MCF 10A (cell line): ENCODE results near the gene AIF1L. TPM values are rescaled to one million over a fixed set of nuclear protein-coding genes. Genes with fewer than 3 reads are reported as not detected.

Source experiments
- BruUV-seq: library from RNA; stranded (reverse); fragments of 400-500 nt; replicated peaks from 2 replicates; lab custom pipeline; 2021; lab: Mats Ljungman, UMichigan
- CTCF ChIA-PET: fragments of 300-600 bp; sonication (Branson Sonifier 250); formaldehyde crosslinking; extraction: SDS; loops from one replicate; lab custom pipeline; 2021; ENCODE audit warnings: antibody characterized with exemption, inconsistent platforms; lab: Yijun Ruan, JAX
- POLR2A ChIA-PET: fragments of 300-600, 350-650 bp; sonication (Branson Sonifier 250); formaldehyde crosslinking; extraction: SDS; loops from one replicate; lab custom pipeline; 2020; ENCODE audit warnings: antibody characterized with exemption, inconsistent platforms; lab: Yijun Ruan, JAX
- DNase-seq: peaks from one replicate; pipeline ENCODE4 v3.0.0-alpha.2; 2018; ENCODE audit not compliant: unreplicated experiment
- H3K27ac Mint-ChIP-seq: one replicate; pipeline ENCODE4 v1.8.0; 2022; ENCODE audit warnings: mild to moderate bottlenecking, low read depth, mixed read lengths; ENCODE audit not compliant: unreplicated experiment
- H3K27me3 Mint-ChIP-seq: one replicate; pipeline ENCODE4 v1.8.0; 2022; ENCODE audit warnings: mixed read lengths; ENCODE audit not compliant: insufficient read depth, unreplicated experiment
- H3K36me3 Mint-ChIP-seq: one replicate; pipeline ENCODE4 v1.8.0; 2022; ENCODE audit warnings: mild to moderate bottlenecking, moderate library complexity, mixed read lengths; ENCODE audit not compliant: insufficient read depth, unreplicated experiment
- H3K4me1 Mint-ChIP-seq: one replicate; pipeline ENCODE4 v1.8.0; 2022; ENCODE audit warnings: mixed read lengths; ENCODE audit not compliant: insufficient read depth, unreplicated experiment
- H3K4me3 Mint-ChIP-seq: one replicate; pipeline ENCODE4 v1.8.0; 2022; ENCODE audit warnings: mild to moderate bottlenecking, moderate library complexity, mixed read lengths; ENCODE audit not compliant: unreplicated experiment
- H3K9me3 Mint-ChIP-seq: one replicate; pipeline ENCODE4 v1.8.0; 2022; ENCODE audit warnings: mixed read lengths; ENCODE audit not compliant: unreplicated experiment
- CTCF ChIP-seq: fragments of 200-600 bp; IDR thresholded peaks from one replicate; pipeline ENCODE4 v1.8.0; 2022; ENCODE audit warnings: antibody characterized with exemption, mild to moderate bottlenecking; ENCODE audit not compliant: unreplicated experiment
- intact Hi-C: fragments of 100-400 bp; cut with micrococcal nuclease; formaldehyde crosslinking; loops from 2 replicates; pipeline ENCODE4 v1.14.1; 2022
- total RNA-seq: library from RNA; stranded (reverse); gene quantifications from 2 replicates; pipeline ENCODE4 v1.2.3, GENCODE V29; 2022

The AIF1L gene
- total RNA-seq, 1 experiment from 2014 or later: 4.1 TPM

GRCh38 chr9:131144201-131144600 lies 47.9 kb downstream of the AIF1L start:
- H3K27ac Mint-ChIP-seq: no peak overlapping the region
- TF ChIP-seq CTCF: no peak
- CTCF ChIA-PET: no interaction called here

GRCh38 chr9:131145245-131145644 lies 48.9 kb downstream of the AIF1L start:
- Mint-ChIP-seq H3K9me3 (no peaks in the 10 kb centered on the region), H3K27ac (no peak overlapping the region), H3K27me3 (no peaks in the 10 kb centered on the region), H3K4me1 (no peaks in the 10 kb centered on the region), H3K36me3 (peaks cover 96% of the 10 kb centered on the region), H3K4me3 (no peak overlapping the region)
- POLR2A ChIA-PET: no interaction called here
- CTCF ChIA-PET: interaction anchor here (1.0 kb wide), 1 partner anchor 10 kb away, joined by 3 read pairs; no protein-coding TSS in a partner anchor
- no peak for DNase-seq
- BruUV-seq: no TSS peak
- no peak for TF ChIP-seq CTCF
- intact Hi-C loops: no loop called here

More at GRCh38 chr9:131144201-131144600, 47.9 kb downstream of the AIF1L start:
- POLR2A ChIA-PET: no interaction called here
- Mint-ChIP-seq H3K27me3 (no peaks in the 10 kb centered on the region), H3K4me3 (no peak overlapping the region), H3K36me3 (peaks cover 96% of the 10 kb centered on the region), H3K9me3 (no peaks in the 10 kb centered on the region), H3K4me1 (no peaks in the 10 kb centered on the region)
- intact Hi-C loops: no loop called here
- no TSS peak for BruUV-seq
- no peak for DNase-seq

- CTCF ChIA-PET: interaction anchor here (0.6 to 1.7 kb wide), 4 partner anchors 10 to 348 kb away, joined by 3 to 4 read pairs (median 4); no protein-coding TSS in a partner anchor
These were observed 49.9 kb downstream of the AIF1L start for GRCh38 chr9:131146186-131146585.

GRCh38 chr9:131148276-131148675 lies 51.9 kb downstream of the AIF1L start:
- no TSS peak for BruUV-seq
- Mint-ChIP-seq H3K9me3 (no peaks in the 10 kb centered on the region), H3K27ac (no peak overlapping the region), H3K36me3 (peaks cover 97% of the 10 kb centered on the region), H3K4me1 (no peaks in the 10 kb centered on the region), H3K4me3 (no peak overlapping the region), H3K27me3 (no peaks in the 10 kb centered on the region)
- POLR2A ChIA-PET: interaction anchor here (1.0 to 1.5 kb wide), 4 partner anchors 10 to 86 kb away, joined by 3 to 4 read pairs (median 4); no protein-coding TSS in a partner anchor
- CTCF ChIA-PET: no interaction called here
- intact Hi-C loops: no loop called here
- no peak for TF ChIP-seq CTCF
- no peak for DNase-seq

More at GRCh38 chr9:131146186-131146585, 49.9 kb downstream of the AIF1L start:
- no TSS peak for BruUV-seq
- Mint-ChIP-seq H3K27ac (no peak overlapping the region), H3K4me3 (no peak overlapping the region), H3K27me3 (no peaks in the 10 kb centered on the region), H3K36me3 (peaks cover 93% of the 10 kb centered on the region), H3K9me3 (no peaks in the 10 kb centered on the region), H3K4me1 (no peaks in the 10 kb centered on the region)
- no peak for TF ChIP-seq CTCF
- intact Hi-C loops: no loop called here
- no peak for DNase-seq
- POLR2A ChIA-PET: no interaction called here
